GM12878 (cell line): Measurements from ENCODE around the gene RNF220.

ENCODE experiments used
- CEBPB ChIP-seq, 2 experiments: fragments of 150-350 bp in 1 of 2; IDR thresholded peaks; 2 replicates each; pipeline ENCODE4 v1.6.1; 2012 to 2014; ENCODE audit warnings: low read depth in 2 of 2, low read length in 2 of 2, borderline replicate concordance in 1 of 2, inconsistent platforms in 1 of 2
- EZH2 ChIP-seq: IDR thresholded peaks from 2 replicates; pipeline ENCODE4 v1.6.1; 2012; ENCODE audit warnings: low read depth, mild to moderate bottlenecking, control low read depth, inconsistent platforms, low read length, borderline replicate concordance; ENCODE audit not compliant: control insufficient read depth
- FOXK2 ChIP-seq: fragments of 450-650 bp; IDR thresholded peaks from 2 replicates; pipeline ENCODE4 v1.6.1; 2017; ENCODE audit warnings: mild to moderate bottlenecking, moderate library complexity
- HDAC2 ChIP-seq: fragments of 200-600 bp; sonication (generic); IDR thresholded peaks from 2 replicates; pipeline ENCODE4 v1.6.1; 2017
- MXI1 ChIP-seq: fragments of 150-350 bp; IDR thresholded peaks from 2 replicates; pipeline ENCODE4 v1.6.1; 2011; ENCODE audit warnings: low read depth, mild to moderate bottlenecking, inconsistent platforms, low read length, improper control_type of control experiment
- POLR2A ChIP-seq: IDR thresholded peaks from 2 replicates; pipeline ENCODE4 v1.6.1; 2011; ENCODE audit warnings: low read depth, mild to moderate bottlenecking, low read length
- POLR2AphosphoS2 ChIP-seq: IDR thresholded peaks from 2 replicates; pipeline ENCODE4 v1.6.1; 2011; ENCODE audit warnings: low read depth, mild to moderate bottlenecking, low read length, improper control_type of control experiment, moderate library complexity
- POLR2AphosphoS5 ChIP-seq: IDR thresholded peaks from 2 replicates; pipeline ENCODE4 v1.6.1; 2011; ENCODE audit warnings: mild to moderate bottlenecking, low read length, inconsistent platforms
- SIX5 ChIP-seq: IDR thresholded peaks from 2 replicates; pipeline ENCODE4 v1.6.1; 2011; ENCODE audit warnings: mild to moderate bottlenecking, low read depth, low read length, moderate library complexity; ENCODE audit not compliant: severe bottlenecking
- SREBF2 ChIP-seq: IDR thresholded peaks from 2 replicates; pipeline ENCODE4 v1.6.1; 2012; ENCODE audit warnings: mild to moderate bottlenecking, low read length
- TAF1 ChIP-seq: IDR thresholded peaks from 2 replicates; pipeline ENCODE4 v1.6.1; 2011; ENCODE audit warnings: mild to moderate bottlenecking, low read depth, low read length, borderline replicate concordance
- TF ChIP-seq, protein P1 (sequence below), 3 experiments: IDR thresholded peaks in 2 of 3; conservative IDR thresholded peaks in 1 of 3; 2 replicates each; pipeline ENCODE4 v1.5.1; 2011; ENCODE audit warnings: low read depth in 3 of 3, low read length in 3 of 3, mild to moderate bottlenecking in 3 of 3, control low read depth in 2 of 3, moderate library complexity in 2 of 3, inconsistent platforms in 1 of 3, mixed read lengths in 1 of 3; ENCODE audit not compliant: control insufficient read depth in 2 of 3, insufficient read depth in 1 of 3; ENCODE audit errors: extremely low read depth in 1 of 3
- TF ChIP-seq, protein P2 (sequence below): IDR thresholded peaks from 2 replicates; pipeline ENCODE4 v1.6.1; 2012; ENCODE audit warnings: low read depth, low read length, improper control_type of control experiment
- TF ChIP-seq, protein P3 (sequence below): fragments of 450-650 bp; IDR thresholded peaks from 2 replicates; pipeline ENCODE4 v1.6.1; 2016; ENCODE audit warnings: mild to moderate bottlenecking

- TF ChIP-seq POLR2AphosphoS5 (no peak), HDAC2 (no peak), SIX5 (no peak), POLR2A (no peak), POLR2AphosphoS2 (no peak), MXI1 (no peak), EZH2 (no peak), SREBF2 (no peak), CEBPB (IDR thresholded peaks at IDR 0.05; ENCODE audit: borderline replicate concordance in 1 of 2, low read depth in 2 of 2, low read length in 2 of 2) (no peak), TAF1 (no peak), FOXK2 (no peak)
- TF ChIP-seq, protein P1, sequence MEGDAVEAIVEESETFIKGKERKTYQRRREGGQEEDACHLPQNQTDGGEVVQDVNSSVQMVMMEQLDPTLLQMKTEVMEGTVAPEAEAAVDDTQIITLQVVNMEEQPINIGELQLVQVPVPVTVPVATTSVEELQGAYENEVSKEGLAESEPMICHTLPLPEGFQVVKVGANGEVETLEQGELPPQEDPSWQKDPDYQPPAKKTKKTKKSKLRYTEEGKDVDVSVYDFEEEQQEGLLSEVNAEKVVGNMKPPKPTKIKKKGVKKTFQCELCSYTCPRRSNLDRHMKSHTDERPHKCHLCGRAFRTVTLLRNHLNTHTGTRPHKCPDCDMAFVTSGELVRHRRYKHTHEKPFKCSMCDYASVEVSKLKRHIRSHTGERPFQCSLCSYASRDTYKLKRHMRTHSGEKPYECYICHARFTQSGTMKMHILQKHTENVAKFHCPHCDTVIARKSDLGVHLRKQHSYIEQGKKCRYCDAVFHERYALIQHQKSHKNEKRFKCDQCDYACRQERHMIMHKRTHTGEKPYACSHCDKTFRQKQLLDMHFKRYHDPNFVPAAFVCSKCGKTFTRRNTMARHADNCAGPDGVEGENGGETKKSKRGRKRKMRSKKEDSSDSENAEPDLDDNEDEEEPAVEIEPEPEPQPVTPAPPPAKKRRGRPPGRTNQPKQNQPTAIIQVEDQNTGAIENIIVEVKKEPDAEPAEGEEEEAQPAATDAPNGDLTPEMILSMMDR (IDR thresholded peaks at IDR 0.05 in 2 of 3, conservative IDR thresholded peaks at IDR 0.05 in 1 of 3; ENCODE audit: control insufficient read depth in 2 of 3, extremely low read depth in 1 of 3, insufficient read depth in 1 of 3, low read depth in 3 of 3, low read length in 3 of 3), result no peak
- TF ChIP-seq, protein P2, sequence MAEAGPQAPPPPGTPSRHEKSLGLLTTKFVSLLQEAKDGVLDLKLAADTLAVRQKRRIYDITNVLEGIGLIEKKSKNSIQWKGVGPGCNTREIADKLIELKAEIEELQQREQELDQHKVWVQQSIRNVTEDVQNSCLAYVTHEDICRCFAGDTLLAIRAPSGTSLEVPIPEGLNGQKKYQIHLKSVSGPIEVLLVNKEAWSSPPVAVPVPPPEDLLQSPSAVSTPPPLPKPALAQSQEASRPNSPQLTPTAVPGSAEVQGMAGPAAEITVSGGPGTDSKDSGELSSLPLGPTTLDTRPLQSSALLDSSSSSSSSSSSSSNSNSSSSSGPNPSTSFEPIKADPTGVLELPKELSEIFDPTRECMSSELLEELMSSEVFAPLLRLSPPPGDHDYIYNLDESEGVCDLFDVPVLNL, result no peak
- TF ChIP-seq, protein P3, sequence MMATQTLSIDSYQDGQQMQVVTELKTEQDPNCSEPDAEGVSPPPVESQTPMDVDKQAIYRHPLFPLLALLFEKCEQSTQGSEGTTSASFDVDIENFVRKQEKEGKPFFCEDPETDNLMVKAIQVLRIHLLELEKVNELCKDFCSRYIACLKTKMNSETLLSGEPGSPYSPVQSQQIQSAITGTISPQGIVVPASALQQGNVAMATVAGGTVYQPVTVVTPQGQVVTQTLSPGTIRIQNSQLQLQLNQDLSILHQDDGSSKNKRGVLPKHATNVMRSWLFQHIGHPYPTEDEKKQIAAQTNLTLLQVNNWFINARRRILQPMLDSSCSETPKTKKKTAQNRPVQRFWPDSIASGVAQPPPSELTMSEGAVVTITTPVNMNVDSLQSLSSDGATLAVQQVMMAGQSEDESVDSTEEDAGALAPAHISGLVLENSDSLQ, result no peak
Measured at GRCh38 chr1:44437107-44437716, 32.2 kb downstream of the RNF220 start.
